AG09319 (cell line): ENCODE measurements around the gene UPK2.
"Not testable (repeated sequence)": the region's sequence is repeated elsewhere in the genome, so short reads cannot be mapped to it uniquely, and the experiment has no call there.

Experiments
- DNase-seq: peaks from one replicate; pipeline ENCODE4 v3.0.0-alpha.2; 2010; ENCODE audit warnings: low read depth; ENCODE audit errors: extremely low read depth
- TF ChIP-seq, protein P1 (sequence below): IDR thresholded peaks from 2 replicates; pipeline ENCODE4 v1.5.1; 2011; ENCODE audit warnings: low read depth, mild to moderate bottlenecking, inconsistent platforms, low read length, moderate library complexity

The UPK2 gene

DNA sequence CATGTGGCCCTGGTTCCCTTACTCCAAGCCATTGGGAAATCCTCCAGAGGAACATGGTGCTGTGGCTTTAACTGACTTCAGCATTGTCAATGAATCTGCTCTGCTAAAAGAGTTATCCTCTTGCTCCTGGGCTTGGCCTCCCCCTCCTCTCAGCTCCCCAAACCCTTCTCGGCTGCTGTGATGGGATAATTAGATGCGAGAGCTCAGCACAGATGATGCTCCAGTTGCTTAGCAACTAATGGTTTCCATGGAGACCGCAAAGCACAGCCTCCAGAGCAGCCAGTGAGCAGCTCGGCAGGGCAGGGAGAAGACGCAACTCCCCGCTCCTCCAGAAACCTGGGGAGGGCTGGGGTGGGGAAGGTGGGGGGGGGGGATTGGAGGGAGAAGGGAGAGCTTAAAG, 2.8 kb upstream of the UPK2 start:
- no peak for DNase-seq
- TF ChIP-seq, protein P1, sequence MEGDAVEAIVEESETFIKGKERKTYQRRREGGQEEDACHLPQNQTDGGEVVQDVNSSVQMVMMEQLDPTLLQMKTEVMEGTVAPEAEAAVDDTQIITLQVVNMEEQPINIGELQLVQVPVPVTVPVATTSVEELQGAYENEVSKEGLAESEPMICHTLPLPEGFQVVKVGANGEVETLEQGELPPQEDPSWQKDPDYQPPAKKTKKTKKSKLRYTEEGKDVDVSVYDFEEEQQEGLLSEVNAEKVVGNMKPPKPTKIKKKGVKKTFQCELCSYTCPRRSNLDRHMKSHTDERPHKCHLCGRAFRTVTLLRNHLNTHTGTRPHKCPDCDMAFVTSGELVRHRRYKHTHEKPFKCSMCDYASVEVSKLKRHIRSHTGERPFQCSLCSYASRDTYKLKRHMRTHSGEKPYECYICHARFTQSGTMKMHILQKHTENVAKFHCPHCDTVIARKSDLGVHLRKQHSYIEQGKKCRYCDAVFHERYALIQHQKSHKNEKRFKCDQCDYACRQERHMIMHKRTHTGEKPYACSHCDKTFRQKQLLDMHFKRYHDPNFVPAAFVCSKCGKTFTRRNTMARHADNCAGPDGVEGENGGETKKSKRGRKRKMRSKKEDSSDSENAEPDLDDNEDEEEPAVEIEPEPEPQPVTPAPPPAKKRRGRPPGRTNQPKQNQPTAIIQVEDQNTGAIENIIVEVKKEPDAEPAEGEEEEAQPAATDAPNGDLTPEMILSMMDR = no peak

DNA sequence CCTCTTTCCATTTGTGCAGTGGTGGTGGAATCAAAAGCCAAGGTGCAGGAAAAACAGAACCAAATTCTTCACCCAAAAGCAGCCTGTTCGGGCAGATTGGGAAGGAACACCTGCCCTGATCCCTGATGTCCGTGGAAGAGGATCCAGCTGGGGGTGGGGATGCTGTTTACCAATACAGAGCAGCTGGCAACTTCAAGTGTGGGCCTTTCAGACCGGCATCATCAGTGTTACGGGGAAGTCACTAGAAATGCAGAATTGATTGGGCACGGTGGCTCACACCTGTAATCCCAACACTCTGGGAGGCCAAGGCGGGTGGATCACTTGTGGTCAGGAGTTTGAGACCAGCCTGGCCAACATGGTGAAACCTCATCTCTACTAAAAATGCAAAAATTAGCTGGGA, 2.1 kb upstream of the UPK2 start:
- DNase-seq = not testable (repeated sequence)

DNA sequence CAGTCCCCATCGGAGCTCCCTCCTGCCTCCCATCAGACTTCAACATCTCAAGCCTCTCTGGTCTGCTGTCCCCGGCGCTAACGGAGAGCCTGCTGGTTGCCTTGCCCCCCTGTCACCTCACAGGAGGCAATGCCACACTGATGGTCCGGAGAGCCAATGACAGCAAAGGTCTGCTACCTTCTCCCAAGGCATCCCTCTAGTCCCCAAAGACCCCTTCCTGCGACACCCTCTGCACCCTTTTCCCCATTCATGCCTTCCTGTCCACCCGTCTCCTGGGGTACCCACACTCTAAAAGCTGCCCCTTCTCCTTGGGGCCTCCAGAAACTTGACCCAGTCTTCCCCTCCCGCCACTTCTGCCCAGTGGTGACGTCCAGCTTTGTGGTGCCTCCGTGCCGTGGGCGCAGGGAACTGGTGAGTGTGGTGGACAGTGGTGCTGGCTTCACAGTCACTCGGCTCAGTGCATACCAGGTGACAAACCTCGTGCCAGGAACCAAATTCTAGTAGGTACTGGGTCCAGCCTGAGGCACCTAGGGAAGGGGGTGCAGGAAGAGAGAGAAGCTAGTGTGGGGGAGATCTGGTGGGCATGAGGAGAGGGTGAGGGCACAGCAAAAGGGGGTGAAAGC, 860 bp downstream of the UPK2 start:
- TF ChIP-seq, protein P1 = no peak
- DNase-seq = no peak

- DNase-seq = no peak
- TF ChIP-seq, protein P1 = no peak
Observed at GRCh38 chr11:118957549-118957948, 1.5 kb downstream of the UPK2 start.

- TF ChIP-seq, protein P1 = no peak
- DNase-seq = no peak
Observed at GRCh38 chr11:118957968-118958367, 1.9 kb downstream of the UPK2 start.

- TF ChIP-seq, protein P1 = no peak
- DNase-seq = no peak
Observed at GRCh38 chr11:118958577-118958976, 2.5 kb downstream of the UPK2 start.

- TF ChIP-seq, protein P1 = no peak
- DNase-seq = no peak
Observed at GRCh38 chr11:118961189-118961588, 5.1 kb downstream of the UPK2 start.

DNA sequence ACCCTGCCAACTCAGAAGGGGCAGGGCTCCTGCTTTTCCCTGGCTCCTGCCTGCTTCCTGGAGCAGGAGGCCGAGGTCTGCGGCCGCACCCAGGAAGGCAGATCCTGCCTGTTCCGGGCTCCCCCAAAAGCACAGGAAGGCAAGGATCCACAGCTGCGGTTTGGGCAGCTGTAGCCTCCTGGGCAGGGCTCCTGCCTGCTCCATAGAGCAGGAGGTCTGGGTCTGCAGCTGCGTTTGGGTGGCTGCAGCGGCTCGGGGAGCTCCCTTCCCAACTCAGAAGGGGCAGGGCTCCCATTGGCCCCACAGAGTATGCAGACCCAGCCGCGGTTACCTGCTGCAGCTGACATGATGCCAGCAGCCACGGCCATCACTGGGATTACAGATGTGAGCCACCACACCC, 5.5 kb downstream of the UPK2 start:
- TF ChIP-seq, protein P1 = no peak
- DNase-seq = no peak

DNA sequence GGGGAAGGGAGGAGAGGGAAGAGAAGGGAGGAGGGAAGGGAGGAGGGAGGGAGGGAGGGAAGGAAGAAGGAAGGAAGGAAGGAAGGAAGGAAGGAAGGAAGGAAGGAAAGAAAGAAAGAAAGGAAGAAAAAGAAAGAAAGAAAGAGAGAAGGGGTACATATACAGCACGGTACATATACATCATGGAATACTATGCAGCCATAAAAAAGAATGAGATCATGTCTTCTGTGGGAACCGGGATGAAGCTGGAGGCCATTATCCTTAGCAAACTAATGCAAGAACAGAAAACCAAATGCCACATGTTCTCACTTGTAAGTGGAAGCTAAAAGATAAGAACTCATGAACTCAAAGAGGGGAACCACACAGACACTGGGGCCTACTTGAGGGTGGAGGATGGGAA, 13.4 kb downstream of the UPK2 start:
- DNase-seq = not testable (repeated sequence)
